Ishikawa (cell line): ENCODE data around the gene SLC22A17.

Source experiments
- CEBPB ChIP-seq: IDR thresholded peaks from 2 replicates; pipeline ENCODE4 v1.6.1; 2012
- CREB1 ChIP-seq: IDR thresholded peaks from 2 replicates; pipeline ENCODE4 v1.6.1; 2012; ENCODE audit warnings: low read depth
- EGR1 ChIP-seq: IDR thresholded peaks from 2 replicates; pipeline ENCODE4 v1.6.1; 2012
- EP300 ChIP-seq: IDR thresholded peaks from 2 replicates; pipeline ENCODE4 v1.6.1; 2012; ENCODE audit warnings: borderline replicate concordance
- FOXM1 ChIP-seq: IDR thresholded peaks from 2 replicates; pipeline ENCODE4 v1.6.1; 2012; ENCODE audit warnings: low read depth, borderline replicate concordance
- MAX ChIP-seq: IDR thresholded peaks from 2 replicates; pipeline ENCODE4 v1.6.1; 2012
- NFIC ChIP-seq: IDR thresholded peaks from 2 replicates; pipeline ENCODE4 v1.6.1; 2012
- RAD21 ChIP-seq: IDR thresholded peaks from 2 replicates; pipeline ENCODE4 v1.6.1; 2012; ENCODE audit warnings: low read depth
- TAF1 ChIP-seq: IDR thresholded peaks from 2 replicates; pipeline ENCODE4 v1.6.1; 2012; ENCODE audit warnings: low read depth, mild to moderate bottlenecking
- YY1 ChIP-seq: IDR thresholded peaks from 2 replicates; pipeline ENCODE4 v1.6.1; 2012; ENCODE audit warnings: low read depth
- ZBTB7A ChIP-seq: IDR thresholded peaks from 2 replicates; pipeline ENCODE4 v1.6.1; 2012; ENCODE audit warnings: low read depth
- TF ChIP-seq, protein P1 (sequence below): IDR thresholded peaks from 2 replicates; pipeline ENCODE4 v1.6.1; 2012; ENCODE audit warnings: low read depth, mild to moderate bottlenecking
- TF ChIP-seq, protein P2 (sequence below): IDR thresholded peaks from 2 replicates; pipeline ENCODE4 v1.6.1; 2012

- TF ChIP-seq CEBPB (no peak), TAF1 (no peak; the same call in 1 of the 2 replicates), EP300 (no peak), EGR1 (peak; percentile 79), ZBTB7A (no peak), MAX (peak; percentile 75), CREB1 (0 out of 2 replicates have a peak, but pooled peaks have one; percentile 17), FOXM1 (no peak), RAD21 (no peak), YY1 (no peak), NFIC (no peak)
- TF ChIP-seq, protein P1, sequence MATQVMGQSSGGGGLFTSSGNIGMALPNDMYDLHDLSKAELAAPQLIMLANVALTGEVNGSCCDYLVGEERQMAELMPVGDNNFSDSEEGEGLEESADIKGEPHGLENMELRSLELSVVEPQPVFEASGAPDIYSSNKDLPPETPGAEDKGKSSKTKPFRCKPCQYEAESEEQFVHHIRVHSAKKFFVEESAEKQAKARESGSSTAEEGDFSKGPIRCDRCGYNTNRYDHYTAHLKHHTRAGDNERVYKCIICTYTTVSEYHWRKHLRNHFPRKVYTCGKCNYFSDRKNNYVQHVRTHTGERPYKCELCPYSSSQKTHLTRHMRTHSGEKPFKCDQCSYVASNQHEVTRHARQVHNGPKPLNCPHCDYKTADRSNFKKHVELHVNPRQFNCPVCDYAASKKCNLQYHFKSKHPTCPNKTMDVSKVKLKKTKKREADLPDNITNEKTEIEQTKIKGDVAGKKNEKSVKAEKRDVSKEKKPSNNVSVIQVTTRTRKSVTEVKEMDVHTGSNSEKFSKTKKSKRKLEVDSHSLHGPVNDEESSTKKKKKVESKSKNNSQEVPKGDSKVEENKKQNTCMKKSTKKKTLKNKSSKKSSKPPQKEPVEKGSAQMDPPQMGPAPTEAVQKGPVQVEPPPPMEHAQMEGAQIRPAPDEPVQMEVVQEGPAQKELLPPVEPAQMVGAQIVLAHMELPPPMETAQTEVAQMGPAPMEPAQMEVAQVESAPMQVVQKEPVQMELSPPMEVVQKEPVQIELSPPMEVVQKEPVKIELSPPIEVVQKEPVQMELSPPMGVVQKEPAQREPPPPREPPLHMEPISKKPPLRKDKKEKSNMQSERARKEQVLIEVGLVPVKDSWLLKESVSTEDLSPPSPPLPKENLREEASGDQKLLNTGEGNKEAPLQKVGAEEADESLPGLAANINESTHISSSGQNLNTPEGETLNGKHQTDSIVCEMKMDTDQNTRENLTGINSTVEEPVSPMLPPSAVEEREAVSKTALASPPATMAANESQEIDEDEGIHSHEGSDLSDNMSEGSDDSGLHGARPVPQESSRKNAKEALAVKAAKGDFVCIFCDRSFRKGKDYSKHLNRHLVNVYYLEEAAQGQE, result no peak
- TF ChIP-seq, protein P2, sequence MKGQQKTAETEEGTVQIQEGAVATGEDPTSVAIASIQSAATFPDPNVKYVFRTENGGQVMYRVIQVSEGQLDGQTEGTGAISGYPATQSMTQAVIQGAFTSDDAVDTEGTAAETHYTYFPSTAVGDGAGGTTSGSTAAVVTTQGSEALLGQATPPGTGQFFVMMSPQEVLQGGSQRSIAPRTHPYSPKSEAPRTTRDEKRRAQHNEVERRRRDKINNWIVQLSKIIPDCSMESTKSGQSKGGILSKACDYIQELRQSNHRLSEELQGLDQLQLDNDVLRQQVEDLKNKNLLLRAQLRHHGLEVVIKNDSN, result peak; percentile 85
Observed at GRCh38 chr14:23301288-23301968, 51.3 kb downstream of the SLC22A17 start.
